HT1080 (cell line): ENCODE data around the gene FBXL20. TPM values are rescaled to one million over a fixed set of nuclear protein-coding genes. Genes with fewer than 3 reads are reported as not detected.
A peak's percentile ranks its signal among the peaks of the same experiment; 100 is the strongest.
"Not testable (repeated sequence)": the region's sequence is repeated elsewhere in the genome, so short reads cannot be mapped to it uniquely, and the experiment has no call there.

Source experiments
- DNase-seq: peaks from one replicate; pipeline ENCODE4 v3.0.0-alpha.2; 2015; ENCODE audit warnings: low read depth
- polyA plus RNA-seq, 2 experiments: library from polyadenylated mRNA; depleted of rRNA; stranded (reverse); fragments of >200 nt; gene quantifications; 2 replicates each; pipeline ENCODE4 v1.2.3, GENCODE V29; 2015
- total RNA-seq: library from RNA; depleted of rRNA; stranded (reverse); fragments of >200 nt; shearing (Covaris generic); gene quantifications from 2 replicates; pipeline ENCODE4 v1.2.3, GENCODE V29; 2014; rRNA removed

FBXL20 gene
- 5.5 and 8.0 TPM in 2 replicates for total RNA-seq
- polyA plus RNA-seq (2015; cell fraction: cytosol; rRNA removed): 5.9 and 7.9 TPM in 2 replicates
- polyA plus RNA-seq (2015; cell fraction: nucleus; rRNA removed): 10.2 and 12.5 TPM in 2 replicates

DNA sequence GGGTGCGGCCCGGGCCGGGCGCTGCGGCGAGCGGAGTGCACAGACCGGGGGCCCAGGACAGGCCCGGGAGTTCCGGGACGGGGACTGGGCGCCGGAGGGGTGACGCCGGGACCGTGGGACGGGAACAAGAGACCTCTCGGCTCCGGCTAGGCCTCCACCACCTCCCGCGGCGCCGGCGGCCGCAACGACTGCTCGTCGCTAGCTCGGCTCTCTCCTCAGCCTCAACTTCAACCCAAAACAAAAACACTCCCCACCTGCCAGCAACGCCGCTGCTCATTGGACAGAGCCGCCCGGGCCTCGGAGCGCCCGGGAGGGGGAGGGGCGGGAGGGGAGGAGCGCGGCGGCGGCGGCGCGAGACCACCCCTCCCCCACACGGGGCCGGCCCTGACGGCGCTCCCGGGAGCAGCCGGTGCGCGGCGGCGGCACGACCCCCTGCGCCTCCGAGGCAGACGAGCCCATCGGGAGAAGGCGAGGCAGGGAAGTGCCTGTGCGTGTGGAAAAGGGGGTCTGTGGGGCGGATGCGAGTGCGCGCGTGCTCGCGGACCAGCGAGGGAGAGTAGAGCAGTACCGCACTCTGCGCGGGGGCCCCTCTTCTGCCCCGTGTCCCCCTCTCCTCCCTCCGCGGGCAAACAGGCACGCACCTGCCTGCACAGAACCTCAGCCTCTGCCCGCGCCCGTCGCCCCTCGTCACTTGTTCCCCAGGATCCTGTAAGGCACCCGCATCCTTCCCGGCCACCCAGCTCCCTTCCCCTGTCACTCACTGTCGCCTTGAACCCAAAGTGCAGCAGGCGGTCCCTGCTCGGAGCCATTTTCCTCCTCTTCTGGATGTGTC lies at the start of gene FBXL20:
Gene FBXL20, minus strand, starts transcription at position 215 of the 832 bp plus-strand sequence. CDS start 224 bp downstream, outside the sequence.
- DNase-seq: peak; percentile 80

- DNase-seq: peak; percentile 98
Observed at GRCh38 chr17:39450847-39451581, 49.6 kb upstream of the FBXL20 start, which contains the start of gene MED1. Gene MED1 (minus strand): TSS chr17:39451263. CDS start chr17:39451062, 201 bp downstream.

DNA sequence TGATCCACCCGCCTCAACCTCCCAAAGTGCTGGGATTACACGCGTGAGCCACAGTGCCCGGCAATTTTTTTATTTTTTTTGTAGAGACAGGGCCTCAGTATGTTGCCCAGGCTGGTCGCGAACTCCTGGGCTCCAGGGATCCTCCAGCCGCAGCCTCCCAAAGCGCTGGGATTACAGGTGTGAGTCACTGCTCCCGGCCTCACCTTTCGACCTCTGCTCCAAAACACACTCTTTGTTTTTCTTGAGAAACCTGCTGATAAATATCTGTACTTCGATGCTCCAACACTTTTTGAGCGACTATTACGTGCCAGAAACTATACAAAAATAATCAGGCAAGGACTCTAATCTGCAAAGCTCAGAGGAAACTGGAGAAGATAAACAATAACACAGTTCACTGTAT lies 48.6 kb upstream of the FBXL20 start:
- DNase-seq: no peak

GRCh38 chr17:39447561-39447960 lies 46.1 kb upstream of the FBXL20 start:
- DNase-seq: no peak

GRCh38 chr17:39443326-39443725 lies 41.9 kb upstream of the FBXL20 start:
- DNase-seq: no peak

DNA sequence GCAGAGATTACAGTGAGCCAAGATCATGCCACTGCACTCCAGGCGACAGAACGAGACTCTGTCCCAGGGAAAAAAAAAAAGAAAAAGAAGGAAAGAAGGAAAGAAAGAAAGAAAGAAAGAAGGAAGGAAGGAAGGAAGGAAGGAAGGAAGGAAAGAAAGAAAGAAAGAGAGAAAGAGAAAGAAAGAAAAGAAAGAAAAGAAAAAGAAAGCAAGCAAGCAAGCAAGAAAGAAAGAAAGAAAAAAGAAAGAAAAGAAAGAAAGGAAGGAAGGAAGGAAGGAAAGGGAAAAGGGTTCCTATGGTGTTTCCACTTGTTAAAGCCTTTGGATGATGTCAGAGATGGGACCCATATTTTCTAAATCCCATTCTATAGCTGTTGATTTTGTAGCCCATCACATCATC lies 38.4 kb upstream of the FBXL20 start:
- DNase-seq: not testable (repeated sequence)

- no peak for DNase-seq
Observed at GRCh38 chr17:39429600-39429999, 28.2 kb upstream of the FBXL20 start.

GRCh38 chr17:39416141-39416540 lies 14.7 kb upstream of the FBXL20 start:
- DNase-seq: no peak

DNA sequence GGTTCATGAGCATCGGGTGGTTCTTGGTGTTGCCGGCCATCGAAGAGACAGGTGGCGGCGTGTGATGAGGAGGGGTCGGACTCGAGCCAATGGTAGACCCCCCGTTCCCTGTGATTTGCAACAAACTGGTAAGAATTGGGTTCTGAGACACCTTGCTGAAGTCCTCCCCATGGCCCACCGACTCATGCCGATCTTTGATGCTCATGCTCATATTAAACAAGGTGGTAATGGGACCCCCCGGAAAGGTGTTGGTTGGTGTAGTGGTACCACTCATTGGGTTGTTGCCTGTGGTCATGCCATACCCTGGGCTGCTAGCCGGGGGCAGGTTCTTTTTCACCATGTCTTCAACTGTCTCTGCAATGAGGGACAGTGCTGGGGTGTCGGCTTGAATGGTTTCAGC lies 8.9 kb upstream of the FBXL20 start:
- DNase-seq: no peak

DNA sequence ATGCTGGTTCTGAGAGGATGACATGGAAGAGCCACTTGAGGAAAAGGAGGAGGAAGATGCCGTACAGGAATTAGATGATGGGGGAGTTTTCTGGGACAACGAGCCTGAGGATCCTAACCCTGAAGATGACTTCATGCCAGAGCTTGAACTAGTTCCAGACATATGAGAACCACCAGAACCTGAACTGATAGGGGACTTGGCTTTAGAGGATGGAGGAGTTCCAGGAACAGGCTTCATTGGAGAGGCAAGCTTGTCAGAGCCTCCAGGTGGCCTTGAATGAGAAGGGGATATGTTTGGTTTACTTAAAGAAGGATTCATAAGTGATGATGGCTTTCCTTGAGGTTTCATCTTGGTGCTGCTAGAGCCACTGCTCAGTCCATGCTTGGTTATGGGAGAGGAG lies 6.9 kb upstream of the FBXL20 start:
- no peak for DNase-seq

GRCh38 chr17:39406951-39407350 lies 5.5 kb upstream of the FBXL20 start:
- DNase-seq: no peak

GRCh38 chr17:39405436-39405835 lies 4.0 kb upstream of the FBXL20 start:
- DNase-seq: no peak

DNA sequence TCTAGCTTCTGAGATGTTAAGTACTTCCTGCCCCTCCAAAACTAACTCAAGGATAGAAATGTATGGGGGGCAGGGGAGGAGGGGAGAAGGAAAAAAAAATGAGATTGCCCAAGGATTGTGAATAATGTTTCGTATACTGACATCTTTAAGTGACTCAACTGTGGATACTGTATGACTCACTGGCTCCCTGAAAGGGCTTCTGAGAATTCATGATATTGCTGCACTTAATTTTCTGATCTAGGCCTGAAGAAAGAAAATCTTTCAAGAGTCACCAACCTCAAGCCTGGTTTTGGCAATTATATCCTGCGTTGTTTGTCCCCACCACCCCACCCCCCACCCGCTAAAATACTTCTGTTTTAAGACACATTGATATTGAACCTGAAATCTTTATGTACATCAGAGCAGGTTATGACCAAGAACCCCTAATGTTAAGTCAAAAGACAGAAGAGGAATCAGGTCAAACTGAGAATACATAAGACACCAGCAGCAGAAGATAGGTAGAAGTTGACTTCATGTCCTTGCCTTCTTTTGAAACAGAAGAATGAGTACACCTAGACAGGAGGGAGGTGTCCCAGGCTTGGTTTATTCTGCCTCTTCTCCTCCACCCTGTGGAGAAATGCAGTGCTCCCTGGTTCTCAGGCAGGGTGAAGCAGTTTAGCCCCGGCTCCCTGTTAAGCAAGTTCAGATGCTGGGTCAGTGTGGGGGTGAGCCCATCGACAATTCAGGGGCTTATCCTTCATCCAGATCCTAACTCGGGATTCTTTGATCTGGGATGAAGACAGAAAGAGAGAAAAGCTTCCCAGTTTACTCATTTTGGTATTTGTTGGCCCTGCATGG lies 3.3 kb upstream of the FBXL20 start:
- DNase-seq: peak; percentile 91

DNA sequence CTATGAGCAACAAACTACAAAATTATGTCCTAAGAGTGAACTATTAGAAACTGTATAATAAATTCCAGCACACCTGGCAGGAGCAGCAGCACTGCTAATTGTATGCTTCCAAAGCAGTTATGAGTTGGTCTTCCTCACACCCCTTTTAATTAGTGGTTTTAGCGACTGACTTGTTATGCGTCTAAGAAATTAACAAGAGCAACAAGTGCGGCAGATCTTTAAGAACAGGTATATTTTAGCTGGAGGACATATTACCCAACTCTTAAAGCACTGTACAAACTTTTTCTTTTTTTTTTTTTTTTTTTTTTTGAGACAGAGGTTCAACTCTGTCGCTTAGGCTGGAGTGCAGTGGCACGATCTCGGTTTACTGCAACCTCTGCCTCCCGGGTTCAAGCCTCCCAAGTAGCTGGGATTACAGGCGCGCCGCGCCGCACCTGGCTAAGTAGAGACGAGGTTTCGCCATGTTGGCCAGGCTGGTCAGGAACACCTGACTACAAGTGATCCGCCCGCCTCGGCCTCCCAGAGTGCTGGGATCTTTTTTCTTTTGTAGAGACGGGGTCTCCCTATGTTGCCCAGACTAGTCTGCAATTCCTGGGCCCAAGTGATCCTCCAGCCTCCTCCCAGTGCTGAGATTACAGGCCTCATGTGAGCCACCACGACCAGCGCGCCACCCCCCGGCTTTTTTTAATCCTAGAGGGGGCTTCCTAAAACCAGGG lies 1.6 kb upstream of the FBXL20 start:
- no peak for DNase-seq

GRCh38 chr17:39402244-39402889 lies 941 bp upstream of the FBXL20 start:
- peak; percentile 89 for DNase-seq

DNA sequence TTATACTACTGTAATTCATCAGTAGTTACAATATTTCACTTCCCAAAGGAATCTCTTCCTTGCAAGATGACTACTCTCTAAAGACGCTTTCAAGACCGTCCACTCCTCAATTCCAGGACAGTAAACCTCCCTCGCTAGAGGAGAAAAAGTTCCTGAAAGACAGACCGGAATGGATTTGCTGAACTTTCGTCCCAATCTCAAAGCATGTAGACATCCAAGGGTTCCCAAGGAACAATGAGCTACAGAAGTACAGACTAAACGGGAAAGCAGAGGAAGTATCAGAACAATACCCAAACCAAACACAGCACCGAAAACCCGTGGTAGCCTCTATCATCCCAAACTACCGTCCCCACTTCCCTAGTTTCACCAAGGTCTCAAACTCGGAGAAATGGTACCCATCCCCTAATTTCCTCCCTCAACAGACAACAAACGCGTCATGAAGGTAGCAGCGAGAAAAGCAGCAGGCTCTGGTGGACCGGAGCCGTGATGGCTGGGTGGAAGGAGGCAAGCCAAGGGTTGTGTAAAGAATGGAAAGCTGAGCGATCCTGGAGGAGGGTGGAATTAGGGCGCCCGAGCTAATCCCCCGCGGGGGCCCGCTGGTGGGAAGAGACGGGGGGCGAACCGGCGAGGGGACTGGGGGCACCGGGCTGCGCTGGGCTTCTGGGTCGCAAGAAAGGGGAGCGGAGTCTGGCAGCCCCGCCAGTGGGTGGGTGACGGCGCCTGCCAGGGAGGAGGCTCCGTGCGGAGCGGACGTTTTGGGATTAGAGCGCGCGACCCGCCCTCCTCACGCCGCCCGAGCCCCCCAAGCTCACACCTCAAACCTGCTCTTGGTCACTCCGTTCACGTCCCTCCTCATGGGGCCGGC lies 647 bp downstream of the FBXL20 start:
- DNase-seq: no peak

DNA sequence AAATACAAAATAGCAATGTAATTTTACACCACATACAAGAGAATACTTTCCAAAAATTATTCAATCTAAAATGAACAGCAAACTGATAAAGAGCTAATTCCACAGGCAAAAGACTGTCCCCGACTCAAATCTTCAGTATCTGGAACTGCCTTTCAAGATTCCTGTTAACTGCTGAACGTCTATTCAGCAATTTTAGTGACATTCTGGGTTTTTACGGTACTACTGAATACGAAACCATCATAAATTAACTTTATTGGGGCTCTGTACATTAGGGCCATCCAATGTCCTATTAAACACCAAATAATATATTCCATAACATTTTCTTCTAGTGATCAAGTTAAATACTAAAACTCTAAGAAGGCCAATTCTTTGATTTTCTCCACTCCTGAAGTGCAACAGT lies 1.6 kb downstream of the FBXL20 start:
- no peak for DNase-seq

- DNase-seq: no peak
Observed at GRCh38 chr17:39393736-39394135, 7.7 kb downstream of the FBXL20 start.

GRCh38 chr17:39391448-39391847 lies 10.0 kb downstream of the FBXL20 start:
- no peak for DNase-seq
